OCI-LY7 (cell line): ENCODE results near the gene FAM78A. TPM values are rescaled to one million over a fixed set of nuclear protein-coding genes. Genes with fewer than 3 reads are reported as not detected.

ENCODE experiments used
- BruUV-seq: library from RNA; stranded (reverse); fragments of 400-500 nt; replicated peaks from 2 replicates; lab custom pipeline; 2021; lab: Mats Ljungman, UMichigan
- CTCF ChIA-PET: fragments of 300-600 bp; sonication (Branson Sonifier 250); formaldehyde crosslinking; loops from one replicate; lab custom pipeline; 2022; ENCODE audit warnings: antibody characterized with exemption; ENCODE audit not compliant: unreplicated experiment; lab: Charles Lee
- POLR2A ChIA-PET: fragments of 300-600 bp; sonication (Branson Sonifier 250); formaldehyde crosslinking; loops from one replicate; lab custom pipeline; 2022; ENCODE audit warnings: antibody characterized with exemption; lab: Charles Lee
- DNase-seq: peaks from one replicate; pipeline ENCODE4 v3.0.0-alpha.2; 2015; ENCODE audit warnings: low spot score
- H2AFZ ChIP-seq: fragments of 200-600 bp; sonication (generic), shearing (Covaris generic); 2 replicates; pipeline ENCODE4 v1.6.1; 2014; ENCODE audit warnings: mild to moderate bottlenecking, antibody characterized with exemption, low read length, moderate library complexity
- H3K27ac ChIP-seq: fragments of 200-600 bp; sonication (generic); 2 replicates; pipeline ENCODE4 v1.5.1; 2014; ENCODE audit warnings: mixed run types, low read depth, mild to moderate bottlenecking, moderate library complexity, low read length, inconsistent platforms; ENCODE audit not compliant: poor library complexity, severe bottlenecking
- H3K36me3 ChIP-seq: fragments of 200-600 bp; sonication (generic); 2 replicates; pipeline ENCODE4 v1.6.1; 2014; ENCODE audit warnings: mild to moderate bottlenecking, antibody characterized with exemption, low read length, moderate library complexity, mixed read lengths; ENCODE audit not compliant: insufficient read depth
- H3K4me1 ChIP-seq: fragments of 200-600 bp; sonication (generic); 2 replicates; pipeline ENCODE4 v1.5.1; 2014; ENCODE audit warnings: mild to moderate bottlenecking, low read length; ENCODE audit not compliant: insufficient read depth, poor library complexity, severe bottlenecking
- H3K4me2 ChIP-seq: fragments of 200-600 bp; sonication (generic); 2 replicates; pipeline ENCODE4 v1.6.1; 2014; ENCODE audit warnings: mild to moderate bottlenecking, low read length
- H3K4me3 ChIP-seq: fragments of 200-600 bp; sonication (generic); 2 replicates; pipeline ENCODE4 v1.5.1; 2014; ENCODE audit warnings: mild to moderate bottlenecking, low read depth, low read length; ENCODE audit not compliant: poor library complexity, severe bottlenecking
- H3K79me2 ChIP-seq: fragments of 200-600 bp; sonication (generic); 2 replicates; pipeline ENCODE4 v1.6.1; 2016; ENCODE audit warnings: low read depth, mild to moderate bottlenecking, low read length, moderate library complexity, mixed read lengths; ENCODE audit not compliant: insufficient read depth
- H3K9me2 ChIP-seq: fragments of 200-600 bp; sonication (generic); 2 replicates; pipeline ENCODE4 v1.6.1; 2016; ENCODE audit warnings: mild to moderate bottlenecking, low read length, mixed read lengths; ENCODE audit not compliant: insufficient read depth
- H3K9me3 ChIP-seq: fragments of 200-600 bp; sonication (generic); 2 replicates; pipeline ENCODE4 v1.6.1; 2014; ENCODE audit warnings: mild to moderate bottlenecking, mixed run types, low read length, mixed read lengths
- H4K20me1 ChIP-seq: fragments of 200-600 bp; sonication (generic); 2 replicates; pipeline ENCODE4 v1.6.1; 2014; ENCODE audit warnings: mild to moderate bottlenecking, antibody characterized with exemption, low read length, moderate library complexity, mixed read lengths; ENCODE audit not compliant: insufficient read depth
- EZH2phosphoT487 ChIP-seq: fragments of 200-600 bp; sonication (generic); IDR thresholded peaks from 2 replicates; pipeline ENCODE4 v1.6.1; 2018; ENCODE audit warnings: low read depth, borderline replicate concordance, mild to moderate bottlenecking, mixed run types, antibody characterized with exemption, low read length, moderate library complexity, mixed read lengths
- intact Hi-C: fragments of 100-400 bp; cut with micrococcal nuclease; formaldehyde crosslinking; loops from one replicate; pipeline ENCODE4 v1.10.0; 2022; ENCODE audit not compliant: unreplicated experiment
- total RNA-seq, 2 experiments: library from RNA; depleted of rRNA in 1 of 2; stranded (reverse); fragments of >200 nt in 1 of 2; shearing (Covaris generic) in 1 of 2; gene quantifications; 2 replicates each; pipeline ENCODE4 v1.2.3, GENCODE V29; 2014 to 2022
- TF ChIP-seq, protein P1 (sequence below): fragments of 200-600 bp; sonication (generic); conservative IDR thresholded peaks from 2 replicates; pipeline ENCODE4 v1.5.1; 2014; ENCODE audit warnings: mild to moderate bottlenecking, antibody characterized with exemption, low read length, moderate library complexity, mixed read lengths

FAM78A gene
- total RNA-seq, 2 experiments from 2014 or later = 25.0 to 35.0 TPM

DNA sequence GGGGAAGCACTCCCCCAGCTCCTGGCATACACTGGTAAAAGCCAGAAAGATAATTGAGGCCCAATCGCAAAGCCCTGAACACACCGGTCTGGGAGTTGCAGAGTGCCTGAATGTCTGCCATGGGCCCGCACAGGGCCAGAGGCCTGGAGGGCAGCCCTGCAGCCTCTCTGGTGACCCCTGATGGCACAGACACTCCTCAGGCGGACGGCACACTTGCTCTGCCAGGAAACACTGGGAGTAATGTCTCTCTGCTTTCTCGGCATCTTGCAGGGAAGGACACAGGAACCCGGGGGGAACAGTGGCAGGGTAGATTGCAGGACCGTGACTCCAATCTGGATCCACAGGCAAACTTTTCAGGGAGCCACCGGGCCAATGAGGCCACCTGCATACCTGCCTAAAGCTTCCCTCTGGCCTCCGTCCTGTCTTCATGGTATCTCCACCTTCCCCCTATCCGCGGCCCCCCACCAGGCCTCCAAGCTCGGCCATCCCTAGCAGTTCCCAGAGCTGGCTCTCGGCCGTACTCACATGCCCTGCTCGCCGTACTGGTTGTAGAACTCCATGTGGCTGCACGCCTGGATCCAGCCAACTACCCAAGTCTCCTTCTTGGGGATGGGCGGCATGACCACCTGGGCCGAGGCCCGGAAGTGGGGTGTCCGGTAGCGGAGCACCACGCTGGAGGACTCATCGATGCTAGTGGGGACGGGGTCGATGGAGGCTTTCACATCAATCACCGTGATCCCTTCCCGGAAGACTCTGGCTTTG is 797 bp downstream of the FAM78A start:
- no peak for TF ChIP-seq EZH2phosphoT487
- TF ChIP-seq, protein P1, sequence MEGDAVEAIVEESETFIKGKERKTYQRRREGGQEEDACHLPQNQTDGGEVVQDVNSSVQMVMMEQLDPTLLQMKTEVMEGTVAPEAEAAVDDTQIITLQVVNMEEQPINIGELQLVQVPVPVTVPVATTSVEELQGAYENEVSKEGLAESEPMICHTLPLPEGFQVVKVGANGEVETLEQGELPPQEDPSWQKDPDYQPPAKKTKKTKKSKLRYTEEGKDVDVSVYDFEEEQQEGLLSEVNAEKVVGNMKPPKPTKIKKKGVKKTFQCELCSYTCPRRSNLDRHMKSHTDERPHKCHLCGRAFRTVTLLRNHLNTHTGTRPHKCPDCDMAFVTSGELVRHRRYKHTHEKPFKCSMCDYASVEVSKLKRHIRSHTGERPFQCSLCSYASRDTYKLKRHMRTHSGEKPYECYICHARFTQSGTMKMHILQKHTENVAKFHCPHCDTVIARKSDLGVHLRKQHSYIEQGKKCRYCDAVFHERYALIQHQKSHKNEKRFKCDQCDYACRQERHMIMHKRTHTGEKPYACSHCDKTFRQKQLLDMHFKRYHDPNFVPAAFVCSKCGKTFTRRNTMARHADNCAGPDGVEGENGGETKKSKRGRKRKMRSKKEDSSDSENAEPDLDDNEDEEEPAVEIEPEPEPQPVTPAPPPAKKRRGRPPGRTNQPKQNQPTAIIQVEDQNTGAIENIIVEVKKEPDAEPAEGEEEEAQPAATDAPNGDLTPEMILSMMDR = peak; percentile 70
- peaks cover 59% of the 10 kb centered on the region for H3K79me2 ChIP-seq
- peak overlapping the region; percentile 90 for H3K4me3 ChIP-seq
- peaks cover 41% of the 10 kb centered on the region for H3K4me1 ChIP-seq
- intact Hi-C loops = loop anchor here (1.0 to 10.0 kb wide), 5 partner anchors 19 to 462 kb away; no protein-coding TSS in a partner anchor
- CTCF ChIA-PET = interaction anchor here (0.6 to 1.7 kb wide), 4 partner anchors 8 to 98 kb away, joined by 3 to 4 read pairs (median 4); no protein-coding TSS in a partner anchor
- H3K4me2 ChIP-seq = peak overlapping the region; percentile 74
- POLR2A ChIA-PET = interaction anchor here (0.8 to 7.9 kb wide), 5 partner anchors 11 to 97 kb away, joined by 3 to 132 read pairs (median 4); no protein-coding TSS in a partner anchor
- H2AFZ ChIP-seq = peak overlapping the region; percentile 45; the same call in 1 of the 2 replicates
- BruUV-seq = no TSS peak
- peak overlapping the region; percentile 76 for H3K27ac ChIP-seq
- no peaks in the 10 kb centered on the region for H3K9me2 ChIP-seq
- no peaks in the 10 kb centered on the region for H4K20me1 ChIP-seq
- H3K9me3 ChIP-seq = no peaks in the 10 kb centered on the region
- peak; percentile 77 for DNase-seq
- peaks cover 21% of the 10 kb centered on the region for H3K36me3 ChIP-seq

GRCh38 chr9:131274674-131275331 is 1.5 kb downstream of the FAM78A start:
- peaks cover 66% of the 10 kb centered on the region for H3K79me2 ChIP-seq

More at GRCh38 chr9:131274674-131275331, 1.5 kb downstream of the FAM78A start:
- H3K9me3 ChIP-seq = no peaks in the 10 kb centered on the region
- POLR2A ChIA-PET = interaction anchor here (0.8 to 7.9 kb wide), 6 partner anchors 10 to 98 kb away, joined by 3 to 132 read pairs (median 4); no protein-coding TSS in a partner anchor
- no peaks in the 10 kb centered on the region for H3K9me2 ChIP-seq
- no TSS peak for BruUV-seq
- TF ChIP-seq, protein P1 = no peak
- no peak for TF ChIP-seq EZH2phosphoT487
- CTCF ChIA-PET = interaction anchor here (0.6 to 1.7 kb wide), 5 partner anchors 17 to 232 kb away, joined by 3 to 7 read pairs (median 4); no protein-coding TSS in a partner anchor
- H3K4me3 ChIP-seq = peak overlapping the region; percentile 90
- peaks cover 21% of the 10 kb centered on the region for H3K36me3 ChIP-seq
- peaks cover 48% of the 10 kb centered on the region for H3K4me1 ChIP-seq
- peak; percentile 43 for DNase-seq
- intact Hi-C loops = loop anchor here (1.0 to 10.0 kb wide), 5 partner anchors 19 to 462 kb away; no protein-coding TSS in a partner anchor
- peak overlapping the region; percentile 76 for H3K27ac ChIP-seq
- H2AFZ ChIP-seq = peak overlapping the region; percentile 4; the same call in 1 of the 2 replicates
- H3K4me2 ChIP-seq = peak overlapping the region; percentile 74
- no peaks in the 10 kb centered on the region for H4K20me1 ChIP-seq
